VCaP (cell line): ENCODE results near the gene LYPLA2.
A peak's percentile ranks its signal among the peaks of the same experiment; 100 is the strongest.

Experiments used
- H3K27ac ChIP-seq: fragments of 450-650 bp; 2 replicates; pipeline ENCODE4 v1.5.1; 2017
- CTCF ChIP-seq: fragments of 450-650 bp; conservative IDR thresholded peaks from 2 replicates; pipeline ENCODE4 v1.5.1; 2017; ENCODE audit warnings: mild to moderate bottlenecking, moderate library complexity

LYPLA2 gene

GRCh38 chr1:23779826-23780371 lies 11.0 kb upstream of the LYPLA2 start:
- TF ChIP-seq CTCF: no peak
- no peak overlapping the region for H3K27ac ChIP-seq

- peak overlapping the region; percentile 91 for H3K27ac ChIP-seq
Measured at GRCh38 chr1:23783141-23783540, 7.8 kb upstream of the LYPLA2 start.

- peak overlapping the region; percentile 91 for H3K27ac ChIP-seq
Measured at GRCh38 chr1:23784846-23785245, 6.1 kb upstream of the LYPLA2 start.

GRCh38 chr1:23787701-23788100 lies 3.2 kb upstream of the LYPLA2 start:
- no peak for TF ChIP-seq CTCF
- H3K27ac ChIP-seq: no peak overlapping the region

More at GRCh38 chr1:23784846-23785245, 6.1 kb upstream of the LYPLA2 start:
- no peak for TF ChIP-seq CTCF

GRCh38 chr1:23788695-23789094 lies 2.2 kb upstream of the LYPLA2 start:
- no peak for TF ChIP-seq CTCF
- H3K27ac ChIP-seq: no peak overlapping the region

- TF ChIP-seq CTCF: no peak
- peak overlapping the region; percentile 78 for H3K27ac ChIP-seq
Measured at GRCh38 chr1:23791516-23792047, 637 bp downstream of the LYPLA2 start.

GRCh38 chr1:23792151-23792945 lies 1.4 kb downstream of the LYPLA2 start:
- peak overlapping the region; percentile 78 for H3K27ac ChIP-seq
- TF ChIP-seq CTCF: no peak
